GM23248 (cell line): ENCODE data around the gene SPP1.

Experiments used
- EZH2 ChIP-seq: fragments of 200-600 bp; sonication (generic); IDR thresholded peaks from 2 replicates; pipeline ENCODE4 v1.6.1; 2018; ENCODE audit warnings: antibody characterized with exemption, mild to moderate bottlenecking; ENCODE audit not compliant: insufficient read depth, poor library complexity, severe bottlenecking
- EZH2phosphoT487 ChIP-seq: fragments of 200-600 bp; sonication (generic); IDR thresholded peaks from 2 replicates; pipeline ENCODE4 v1.6.1; 2018; ENCODE audit warnings: antibody characterized with exemption, moderate library complexity, mild to moderate bottlenecking, low read depth; ENCODE audit not compliant: insufficient read depth

- no peak for TF ChIP-seq EZH2phosphoT487
- no peak for TF ChIP-seq EZH2
Measured at GRCh38 chr4:87989765-87990164, 14.3 kb downstream of the SPP1 start.
